Type B pancreatic cell (in vitro differentiated cells): ENCODE data around the gene PER1. TPM values are rescaled to one million over a fixed set of nuclear protein-coding genes. Genes with fewer than 3 reads are reported as not detected.

Experiments
- DNase-seq: peaks from one replicate; pipeline ENCODE4 v3.0.0; 2021; ENCODE audit warnings: mixed read lengths; ENCODE audit not compliant: unreplicated experiment; ENCODE audit errors: extremely low spot score
- H3K27ac Mint-ChIP-seq: 2 replicates; pipeline ENCODE4 v1.8.0; 2021; ENCODE audit warnings: mild to moderate bottlenecking, mixed read lengths
- H3K27me3 Mint-ChIP-seq: 2 replicates; pipeline ENCODE4 v1.8.0; 2021; ENCODE audit warnings: mixed read lengths
- H3K36me3 Mint-ChIP-seq: 2 replicates; pipeline ENCODE4 v1.8.0; 2021; ENCODE audit warnings: mixed read lengths
- H3K4me1 Mint-ChIP-seq: one replicate; pipeline ENCODE4 v1.8.0; 2021; ENCODE audit warnings: mixed read lengths; ENCODE audit not compliant: unreplicated experiment
- H3K4me3 Mint-ChIP-seq: 2 replicates; pipeline ENCODE4 v1.8.0; 2021; ENCODE audit warnings: mild to moderate bottlenecking, mixed read lengths
- H3K9me3 Mint-ChIP-seq: 2 replicates; pipeline ENCODE4 v1.8.0; 2021; ENCODE audit warnings: mixed read lengths
- CTCF ChIP-seq: fragments of 200-600 bp; sonication (generic); conservative IDR thresholded peaks from 2 replicates; pipeline ENCODE4 v1.5.0; 2021; ENCODE audit warnings: antibody characterized with exemption, mild to moderate bottlenecking
- total RNA-seq: library from RNA; stranded (reverse); gene quantifications from 2 replicates; pipeline ENCODE4 v1.2.1, GENCODE V29; 2021; ENCODE audit warnings: low replicate concordance

PER1 gene
- total RNA-seq, 1 donor from 2014 or later, result 33.2 TPM

DNA sequence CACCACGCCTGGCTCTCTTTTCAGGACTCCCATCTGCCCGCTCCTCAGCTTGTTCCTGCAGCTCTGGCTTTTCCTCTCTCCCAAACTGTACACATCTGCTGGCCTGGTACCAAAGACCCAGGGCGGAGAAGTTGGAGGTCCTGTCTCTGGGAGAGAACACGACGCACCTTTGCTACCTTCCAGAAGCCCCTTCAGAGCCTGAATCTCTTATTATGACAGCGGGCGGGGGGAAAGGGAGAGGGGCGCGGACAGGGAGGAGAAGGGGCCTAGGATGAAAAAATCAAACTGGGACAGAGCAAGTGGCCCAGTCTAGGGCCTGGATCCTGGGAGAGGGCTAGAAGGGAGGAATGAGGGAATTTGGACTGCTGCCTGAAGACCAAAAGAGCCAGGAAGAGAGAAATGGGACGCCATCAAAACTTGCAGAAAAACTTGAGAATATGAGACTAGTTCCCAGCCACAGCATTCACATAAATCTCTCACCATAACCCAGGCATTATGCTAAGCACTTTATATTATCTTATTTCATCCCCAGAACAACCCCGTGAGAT lies 2.5 kb upstream of the PER1 start:
- Mint-ChIP-seq H3K36me3 (peaks cover 6% of the 10 kb centered on the region), H3K27ac (no peak overlapping the region), H3K4me1 (peaks cover 21% of the 10 kb centered on the region), H3K9me3 (no peaks in the 10 kb centered on the region), H3K4me3 (no peak overlapping the region), H3K27me3 (peaks cover 4% of the 10 kb centered on the region)
- no peak for TF ChIP-seq CTCF
- no peak for DNase-seq

- peaks cover 21% of the 10 kb centered on the region for H3K4me1 Mint-ChIP-seq
- peak; percentile 94 for DNase-seq
- no peaks in the 10 kb centered on the region for H3K9me3 Mint-ChIP-seq
- H3K27me3 Mint-ChIP-seq, result peaks cover 4% of the 10 kb centered on the region
- TF ChIP-seq CTCF, result no peak
- H3K36me3 Mint-ChIP-seq, result peaks cover 6% of the 10 kb centered on the region
- no peak overlapping the region for H3K27ac Mint-ChIP-seq
- H3K4me3 Mint-ChIP-seq, result no peak overlapping the region
These were observed 1.9 kb upstream of the PER1 start for GRCh38 chr17:8153957-8154607.

DNA sequence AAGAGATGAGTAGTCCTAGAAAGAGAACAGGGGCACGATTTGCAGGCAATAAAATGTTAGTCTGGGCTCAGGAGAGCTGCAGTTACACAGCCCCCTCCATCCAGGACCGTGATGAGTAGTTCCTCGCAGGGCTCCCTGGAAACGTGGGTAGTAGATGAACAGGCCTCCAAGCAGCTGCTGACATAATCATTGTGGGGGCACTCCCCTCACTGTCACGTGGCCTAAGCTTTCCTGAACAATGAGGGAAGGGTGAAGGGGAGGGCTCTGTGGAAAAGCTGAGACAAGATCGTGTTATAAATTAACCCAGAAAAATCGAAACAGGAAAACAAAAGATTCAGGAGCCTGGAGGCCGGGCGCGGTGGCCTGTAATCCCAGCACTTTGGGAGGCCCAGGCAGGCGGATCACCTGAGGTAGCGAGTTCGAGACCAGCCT lies 1.3 kb upstream of the PER1 start:
- Mint-ChIP-seq H3K4me3 (peak overlapping the region; percentile 97), H3K27me3 (peaks cover 4% of the 10 kb centered on the region), H3K36me3 (peaks cover 2% of the 10 kb centered on the region), H3K9me3 (no peaks in the 10 kb centered on the region), H3K4me1 (peaks cover 21% of the 10 kb centered on the region), H3K27ac (no peak overlapping the region)
- DNase-seq, result peak; percentile 67
- no peak for TF ChIP-seq CTCF

DNA sequence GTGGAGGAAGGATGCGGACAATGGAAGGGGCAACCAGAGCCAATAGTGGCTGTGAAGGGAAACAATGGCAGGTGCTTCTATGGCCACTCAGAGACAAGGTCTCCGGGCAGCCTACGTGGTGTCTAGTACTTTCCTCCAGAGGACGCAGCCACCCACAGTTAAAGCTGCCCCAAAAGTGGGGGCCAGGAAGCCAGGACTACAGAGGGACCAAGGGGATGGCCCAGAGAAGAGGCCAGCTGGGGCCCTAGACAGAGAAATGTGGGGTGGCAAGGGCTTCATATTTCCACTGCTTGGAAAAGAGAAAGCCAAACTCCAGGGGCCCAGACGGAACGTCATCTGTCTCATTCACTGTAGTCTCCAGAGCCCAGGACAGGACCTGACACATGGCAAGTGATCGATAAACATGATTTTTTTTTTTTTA lies 837 bp upstream of the PER1 start:
- DNase-seq, result no peak
- Mint-ChIP-seq H3K36me3 (no peaks in the 10 kb centered on the region), H3K27ac (no peak overlapping the region), H3K4me3 (peak overlapping the region; percentile 97), H3K27me3 (peaks cover 4% of the 10 kb centered on the region), H3K4me1 (peaks cover 21% of the 10 kb centered on the region), H3K9me3 (no peaks in the 10 kb centered on the region)
- no peak for TF ChIP-seq CTCF

DNA sequence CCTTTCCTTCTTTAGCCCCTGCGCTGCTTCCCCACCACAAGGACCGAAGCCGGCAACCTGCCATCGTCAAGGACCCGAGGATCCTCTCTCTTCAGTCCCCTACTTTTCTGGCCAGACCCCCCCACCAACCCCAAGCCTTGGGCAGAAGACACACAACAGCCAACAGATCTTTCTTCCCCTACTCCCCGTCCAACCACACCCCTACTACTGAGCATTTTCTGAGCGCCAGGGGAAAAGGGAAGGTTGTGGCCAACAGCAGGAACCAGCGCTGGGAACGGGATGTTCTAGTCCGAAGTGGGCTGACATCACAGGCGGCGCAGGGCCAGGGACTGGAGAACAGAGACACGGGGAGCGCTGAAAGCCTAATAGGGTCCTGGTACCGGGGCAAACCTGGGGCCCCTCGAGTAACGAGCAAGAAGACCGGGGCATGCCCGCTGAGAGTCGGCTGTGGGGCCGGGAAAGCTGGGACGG lies 528 bp downstream of the PER1 start:
- peaks cover 4% of the 10 kb centered on the region for H3K27me3 Mint-ChIP-seq
- H3K36me3 Mint-ChIP-seq, result no peaks in the 10 kb centered on the region
- no peaks in the 10 kb centered on the region for H3K9me3 Mint-ChIP-seq
- peaks cover 21% of the 10 kb centered on the region for H3K4me1 Mint-ChIP-seq
- no peak for DNase-seq
- no peak overlapping the region for H3K27ac Mint-ChIP-seq
- no peak for TF ChIP-seq CTCF
- H3K4me3 Mint-ChIP-seq, result peak overlapping the region; percentile 97
